GM03348 (cell line): Measurements from ENCODE around the gene EDDM13.
"Not testable (repeated sequence)": the region's sequence is repeated elsewhere in the genome, so short reads cannot be mapped to it uniquely, and the experiment has no call there.

ENCODE experiments used
- DNase-seq: peaks from one replicate; pipeline ENCODE4 v3.0.0; 2012; ENCODE audit warnings: low spot score

The EDDM13 gene, protein sequence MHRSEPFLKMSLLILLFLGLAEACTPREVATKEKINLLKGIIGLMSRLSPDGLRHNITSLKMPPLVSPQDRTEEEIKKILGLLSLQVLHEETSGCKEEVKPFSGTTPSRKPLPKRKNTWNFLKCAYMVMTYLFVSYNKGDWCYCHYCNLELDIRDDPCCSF

DNA sequence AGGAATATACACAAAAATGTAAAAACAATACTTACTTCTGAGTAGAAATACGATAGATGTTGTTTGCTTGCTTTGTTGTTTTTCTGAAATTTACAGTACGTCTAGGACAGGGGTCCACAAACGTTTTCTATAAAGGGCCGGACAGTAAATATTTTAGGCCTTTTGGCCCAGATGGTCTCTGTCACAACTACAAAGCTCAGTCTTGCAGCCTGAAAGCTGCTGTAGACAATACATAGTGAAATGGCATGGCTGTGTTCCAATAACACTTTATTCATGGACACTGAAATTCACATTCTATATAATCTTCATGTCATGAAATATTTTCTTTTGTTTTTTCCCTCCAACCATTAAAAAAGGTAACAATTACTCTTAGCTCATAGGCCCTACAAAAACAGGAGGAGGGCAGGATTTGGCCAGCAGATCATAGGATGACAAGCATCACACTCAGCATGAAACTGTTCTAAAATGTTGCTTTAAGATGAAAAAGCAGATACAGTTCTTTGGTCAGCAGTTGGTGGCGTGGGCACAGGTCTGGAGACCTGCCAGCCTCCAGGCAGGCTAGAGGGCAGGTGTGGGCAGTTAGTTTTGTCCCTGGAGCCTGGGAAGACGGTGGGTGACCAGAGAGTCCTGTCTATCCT lies at the start of gene EDDM13:
Gene EDDM13, plus strand, starts transcription at position 588 of the 638 bp plus-strand sequence. CDS start 87 bp downstream, outside the sequence.
- DNase-seq: no peak

DNA sequence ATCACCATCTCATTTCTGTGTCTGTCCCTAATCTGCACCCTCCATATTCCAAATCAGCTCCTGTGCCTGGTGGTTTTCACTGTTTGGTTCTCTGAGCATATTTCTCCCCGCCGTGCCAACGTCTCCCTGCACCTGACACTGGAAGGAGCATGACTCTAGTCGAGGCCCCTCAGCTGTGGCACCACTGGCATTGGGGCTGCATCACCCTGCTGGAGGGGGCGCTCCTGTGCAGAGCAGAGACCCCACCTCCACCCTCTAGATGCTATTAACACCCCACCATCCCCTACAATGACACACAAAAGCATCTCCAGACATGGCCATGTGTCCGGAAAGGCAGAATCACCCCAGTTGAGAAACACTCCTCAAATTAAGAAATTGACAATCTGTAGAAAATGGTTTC lies 49.6 kb upstream of the EDDM13 start:
- no peak for DNase-seq

DNA sequence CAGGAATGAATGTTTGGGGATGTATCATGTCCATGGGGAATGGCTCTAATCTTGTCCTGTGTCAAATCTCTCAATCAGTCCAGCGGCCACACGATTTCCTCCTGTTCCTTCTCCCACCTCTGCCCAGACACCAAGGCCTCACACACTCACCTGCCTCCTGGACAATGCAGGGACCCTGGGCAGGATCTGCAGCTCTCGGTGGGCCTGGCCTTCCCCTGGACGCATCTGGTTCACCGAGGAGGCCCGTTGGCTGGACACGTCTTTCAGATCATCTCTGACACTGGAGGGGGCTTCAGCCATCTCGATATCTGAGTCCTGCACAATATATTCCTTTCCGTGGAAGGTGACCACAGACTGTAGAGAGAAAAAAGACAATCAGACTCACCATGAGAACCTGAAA lies 49.1 kb upstream of the EDDM13 start:
- no peak for DNase-seq

DNA sequence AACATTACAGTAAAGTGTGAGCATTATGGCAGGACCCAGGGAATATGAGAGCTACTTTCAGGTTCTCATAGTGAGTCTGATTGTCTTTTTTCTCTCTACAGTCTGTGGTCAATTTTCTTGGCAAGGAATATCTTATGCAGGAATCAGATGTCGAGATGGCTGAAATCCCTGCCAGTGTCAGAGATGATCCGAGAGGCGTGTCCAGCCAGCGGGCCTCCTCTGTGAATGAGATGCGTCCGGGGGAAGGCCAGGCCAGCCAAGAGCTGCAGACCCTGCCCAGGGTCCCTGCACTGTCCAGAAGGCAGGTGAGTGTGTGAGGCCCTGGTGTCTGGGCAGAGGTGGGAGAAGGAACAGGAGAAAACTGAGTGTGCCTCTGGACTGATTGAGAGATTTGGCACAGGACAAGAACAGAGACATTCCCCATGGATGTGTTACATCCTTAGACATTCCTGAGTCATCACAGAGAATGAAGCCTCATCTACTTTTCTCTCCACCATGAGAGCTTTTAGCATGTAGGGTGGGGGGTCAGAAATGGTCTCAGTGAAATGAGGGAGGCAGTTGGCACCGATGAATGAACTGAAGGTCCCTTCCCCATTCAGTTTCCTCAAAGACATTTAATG lies 27.3 kb upstream of the EDDM13 start:
- peak; percentile 58 for DNase-seq

DNA sequence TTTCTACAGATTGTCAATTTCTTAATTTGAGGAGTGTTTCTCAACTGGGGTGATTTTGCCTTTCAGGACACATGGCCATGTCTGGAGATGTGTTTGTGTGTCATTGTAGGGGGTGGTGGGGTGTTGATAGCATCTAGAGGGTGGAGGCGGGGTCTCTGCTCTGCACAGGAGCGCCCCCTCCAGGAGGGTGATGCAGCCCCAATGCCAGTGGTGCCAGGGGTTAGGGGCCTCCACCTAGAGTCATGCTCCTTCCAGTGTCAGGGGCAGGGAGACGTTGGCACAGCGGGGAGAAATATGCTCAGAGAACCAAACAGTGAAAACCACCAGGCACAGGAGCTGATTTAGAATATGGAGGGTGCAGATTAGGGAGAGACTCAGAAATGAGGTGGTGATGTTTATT lies 26.8 kb upstream of the EDDM13 start:
- not testable (repeated sequence) for DNase-seq

DNA sequence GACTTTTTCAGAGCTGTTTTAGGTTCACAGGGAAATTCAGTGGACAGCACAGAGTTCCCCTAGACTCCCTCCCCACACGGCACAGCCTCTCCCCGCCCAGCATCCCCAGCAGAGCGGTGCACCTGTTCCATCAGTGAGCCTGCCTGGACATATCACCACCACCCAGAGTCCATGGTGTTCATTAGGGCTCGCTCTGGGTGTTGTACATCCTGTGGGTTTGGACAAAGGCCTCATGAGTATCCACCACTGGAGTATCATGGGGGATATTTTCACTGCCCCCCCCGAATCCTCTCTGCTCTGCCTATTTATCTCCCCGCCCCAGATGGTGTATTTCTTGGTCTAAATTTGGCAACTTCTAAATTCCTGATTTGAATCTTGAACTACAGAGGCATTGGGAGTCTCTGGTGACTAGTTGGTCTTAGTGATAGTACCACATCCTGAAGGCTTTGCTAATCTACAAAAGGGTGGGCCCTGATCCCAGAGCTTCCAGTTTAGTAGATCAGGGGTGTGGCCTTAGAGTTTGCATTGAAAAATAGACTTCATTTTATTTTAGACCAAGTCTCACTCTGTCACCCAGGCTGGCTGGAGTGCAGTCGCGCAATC lies 23.7 kb upstream of the EDDM13 start:
- DNase-seq: not testable (repeated sequence)

DNA sequence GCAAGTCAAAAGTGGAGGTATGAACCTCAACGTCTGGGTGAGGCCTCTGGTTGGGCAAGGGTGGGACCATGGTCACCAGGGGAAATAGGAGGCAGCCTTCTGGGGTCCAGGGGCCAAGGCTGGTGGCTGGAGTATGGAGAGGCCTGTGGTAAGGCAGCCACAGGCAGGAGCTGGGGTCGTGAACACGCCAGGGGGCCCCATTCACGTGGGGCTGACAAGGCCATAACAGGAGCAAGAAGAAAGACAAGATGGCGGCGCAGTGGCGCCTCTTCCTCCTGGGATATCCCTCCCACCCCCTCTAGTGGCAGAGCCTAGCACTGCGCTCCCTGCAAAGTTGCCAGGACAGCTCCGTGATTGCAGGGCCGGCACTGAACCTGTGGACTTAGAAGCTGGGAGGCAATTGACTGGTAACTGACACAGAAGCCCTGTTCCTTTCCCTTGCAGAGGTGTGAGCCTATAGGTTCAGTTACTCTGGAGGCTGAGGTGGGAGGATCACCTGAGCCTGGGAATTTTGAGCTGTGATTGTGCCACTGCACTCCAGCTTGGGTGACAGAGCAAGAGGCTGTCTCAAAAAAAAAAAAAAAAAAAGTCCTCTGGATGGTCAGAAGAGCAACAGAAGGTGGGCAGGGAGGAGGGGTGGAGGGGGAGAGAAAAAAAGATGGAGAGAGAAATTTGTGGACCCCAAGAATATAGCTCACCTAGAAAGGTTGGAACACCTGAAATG lies 19.7 kb upstream of the EDDM13 start:
- peak; percentile 77 for DNase-seq

DNA sequence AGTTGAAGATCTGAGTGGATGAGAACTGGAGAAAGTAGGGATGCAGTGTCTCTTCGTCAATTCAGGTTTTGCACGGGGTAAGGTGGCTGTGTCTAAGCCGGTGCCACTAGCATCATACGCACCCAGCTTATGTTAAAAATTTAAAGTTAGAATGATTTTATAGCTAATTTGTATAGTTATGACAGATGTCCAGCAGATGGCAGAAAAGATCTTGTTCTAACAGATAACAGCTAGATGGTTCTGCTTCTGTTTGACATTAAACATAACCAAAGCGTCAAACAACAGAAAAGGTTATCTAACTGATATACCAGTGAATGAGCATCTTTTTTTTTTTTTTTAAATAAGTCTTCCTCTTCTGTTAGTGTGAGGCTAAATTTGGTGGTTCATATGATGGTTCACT lies 18.8 kb upstream of the EDDM13 start:
- peak; percentile 70 for DNase-seq

DNA sequence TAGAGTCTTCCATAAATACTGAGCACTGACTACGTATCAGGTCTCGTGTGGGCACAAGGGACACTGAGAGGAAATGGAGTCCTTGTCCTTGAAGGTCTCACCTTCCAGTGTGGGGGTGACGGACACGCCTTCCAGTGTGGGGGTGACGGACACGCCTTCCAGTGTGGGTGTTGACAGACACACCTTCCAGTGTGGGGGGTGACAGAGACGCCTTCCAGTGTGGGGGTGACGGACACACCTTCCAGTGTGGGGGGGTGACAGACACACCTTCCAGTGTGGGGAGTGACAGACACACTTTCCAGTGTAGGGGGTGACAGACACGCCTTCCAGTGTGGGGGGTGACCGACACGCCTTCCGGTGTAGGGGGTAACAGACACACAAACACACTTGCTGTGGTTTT lies 14.3 kb upstream of the EDDM13 start:
- DNase-seq: no peak

DNA sequence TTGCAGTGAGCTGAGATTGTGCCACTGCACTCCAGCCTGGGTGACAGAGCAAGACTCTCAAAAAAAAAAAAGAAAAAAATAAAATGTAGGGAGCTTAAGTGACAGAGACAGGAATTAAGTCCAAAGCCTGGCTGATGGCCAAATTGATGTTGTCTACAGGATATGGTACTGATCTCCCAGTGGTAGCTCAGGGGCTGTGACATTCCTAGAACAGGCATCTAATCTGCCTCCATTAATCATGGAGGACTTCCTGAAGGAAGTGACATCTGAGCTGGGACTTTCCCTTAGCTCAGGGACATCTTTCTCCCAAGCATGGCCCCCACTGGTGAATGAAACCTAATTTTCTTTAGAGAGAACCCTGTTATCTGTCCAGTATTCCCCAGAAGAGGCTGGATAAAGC lies 11.4 kb upstream of the EDDM13 start:
- no peak for DNase-seq

DNA sequence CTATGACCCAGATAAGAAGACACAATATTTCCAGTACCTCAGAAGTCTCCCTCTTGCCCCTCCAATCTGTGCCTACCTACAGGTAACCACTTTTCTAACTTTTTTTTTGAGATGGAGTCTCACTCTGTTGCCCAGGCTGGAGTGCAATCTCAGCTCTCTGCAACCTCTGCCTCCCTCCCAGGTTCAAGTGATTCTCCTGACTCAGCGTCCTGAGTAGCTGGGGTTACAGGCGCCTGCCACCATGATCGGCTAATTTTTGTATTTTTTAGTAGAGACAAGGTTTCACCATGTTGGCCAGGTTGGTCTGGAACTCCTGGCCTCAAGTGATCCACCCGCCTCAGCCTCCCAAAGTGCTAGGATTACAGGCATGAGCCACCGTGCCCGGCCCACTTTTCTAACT lies 10.6 kb upstream of the EDDM13 start:
- not testable (repeated sequence) for DNase-seq

DNA sequence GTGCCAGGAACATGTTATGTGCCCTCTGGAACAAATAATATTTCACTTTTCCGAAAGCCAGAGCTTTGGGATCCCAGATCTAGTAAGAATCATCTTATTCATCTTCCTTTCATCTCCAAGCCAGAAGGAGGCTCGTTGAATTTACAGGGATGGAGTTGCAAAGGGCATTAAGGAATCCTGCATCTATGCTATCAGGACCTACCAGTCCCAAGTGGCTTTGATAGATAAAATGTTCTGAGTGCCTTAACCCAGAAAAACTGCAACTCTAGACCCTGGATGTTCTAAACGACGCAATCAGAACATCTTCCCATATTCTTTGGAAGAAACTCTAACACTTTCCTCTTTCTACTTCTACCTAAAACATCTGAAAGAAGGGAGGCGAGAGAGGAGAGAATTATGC lies 9.2 kb upstream of the EDDM13 start:
- DNase-seq: no peak

DNA sequence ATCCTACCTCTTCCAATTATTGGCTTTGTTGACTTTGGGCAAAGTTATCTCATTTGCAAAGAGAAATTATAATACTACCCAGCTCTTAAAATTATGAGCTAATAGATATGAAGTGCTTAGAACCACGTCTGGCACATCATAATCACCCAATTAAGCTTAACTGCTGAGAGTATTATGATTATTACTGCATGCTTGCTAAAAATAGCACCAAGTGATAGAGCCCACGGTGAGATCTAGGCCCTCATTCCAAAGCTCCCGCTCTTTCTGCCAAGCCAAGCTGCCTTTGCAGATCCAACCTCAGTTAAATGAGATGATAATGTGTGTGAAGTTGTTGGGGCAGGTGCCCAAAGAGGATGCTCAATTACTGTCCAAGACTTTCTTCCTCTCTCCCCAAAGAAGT lies 6.5 kb upstream of the EDDM13 start:
- no peak for DNase-seq

DNA sequence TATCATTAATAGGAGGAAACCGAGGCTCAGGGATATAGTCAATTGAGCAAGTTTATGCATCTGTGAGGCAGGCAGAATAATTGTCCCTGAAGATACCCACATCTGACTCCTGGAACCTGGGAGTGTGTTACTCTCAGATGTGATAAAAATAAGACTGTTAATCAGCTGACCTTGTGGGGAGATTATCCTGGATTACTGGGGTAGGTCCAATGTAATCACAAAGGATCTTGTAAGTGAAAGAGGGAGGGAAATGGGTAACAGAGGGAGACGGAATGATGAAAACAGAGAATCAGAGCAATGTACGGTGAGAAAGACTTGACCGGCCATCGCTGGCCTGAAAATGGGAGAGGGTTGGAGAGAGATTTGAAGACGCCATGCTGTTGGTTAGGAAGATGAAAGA lies 3.2 kb upstream of the EDDM13 start:
- no peak for DNase-seq

DNA sequence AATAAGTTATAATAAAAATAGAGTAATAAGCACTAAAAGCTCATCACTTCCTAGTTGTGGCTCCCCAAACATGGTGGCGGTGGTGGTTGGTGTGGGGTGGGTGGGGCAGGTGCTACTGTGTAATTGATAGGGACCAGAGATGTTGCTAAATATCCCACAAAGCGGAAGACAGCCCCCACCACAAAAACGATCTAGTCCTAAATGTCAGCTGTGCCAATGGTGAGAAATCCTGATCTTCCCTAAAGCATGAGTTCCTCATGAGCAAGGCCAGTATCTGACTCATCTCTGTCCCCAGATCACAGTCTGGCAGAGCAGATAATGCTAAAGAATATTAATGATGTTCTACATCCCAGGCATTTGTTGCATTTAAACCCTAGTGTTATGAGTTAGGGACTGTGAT lies 1.9 kb upstream of the EDDM13 start:
- no peak for DNase-seq

DNA sequence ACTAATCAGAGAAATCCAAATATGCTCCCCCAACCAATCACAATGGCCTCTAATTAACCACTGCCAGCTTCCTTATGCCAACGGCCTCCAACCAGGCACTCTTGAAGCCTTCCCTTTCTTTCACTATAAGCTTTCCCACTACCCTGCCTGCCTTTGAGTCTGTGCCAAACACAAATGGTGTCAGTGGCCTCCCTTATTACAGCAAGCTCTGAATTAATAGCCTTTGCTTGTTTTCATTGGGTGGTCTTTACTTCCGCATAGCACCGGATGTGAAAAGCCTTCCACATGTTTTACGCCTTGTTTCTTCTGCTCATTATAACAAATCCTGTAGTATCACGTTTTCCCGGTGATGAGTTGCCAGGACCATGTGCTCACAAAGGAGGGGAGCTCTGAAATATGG lies 1.4 kb upstream of the EDDM13 start:
- no peak for DNase-seq

DNA sequence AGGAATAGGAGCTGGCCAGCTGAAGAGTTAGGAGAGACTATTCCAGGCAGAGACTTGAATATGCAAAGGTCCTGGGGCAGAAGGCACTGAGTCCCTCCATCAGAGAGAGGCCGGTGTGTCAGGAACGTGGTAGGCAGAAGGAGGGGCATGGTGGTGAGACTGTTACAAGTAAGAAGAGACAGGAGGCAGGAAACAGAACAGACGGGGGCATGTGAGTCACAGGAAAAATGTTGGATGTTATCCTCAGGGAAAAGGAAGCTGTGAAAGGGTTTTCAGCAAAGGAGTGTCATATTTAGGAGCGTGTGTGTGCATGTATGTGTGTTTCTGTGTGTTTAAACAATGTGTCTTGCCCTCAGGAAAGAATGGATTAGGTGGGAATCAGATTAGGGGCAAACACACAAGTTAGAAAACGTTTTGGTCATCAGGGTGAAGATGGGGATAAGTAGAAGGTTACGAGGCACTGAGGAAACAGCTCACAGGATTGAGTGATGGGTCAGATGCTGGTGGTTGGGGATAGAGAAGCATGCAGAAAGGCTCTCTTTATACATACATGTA lies 1.1 kb downstream of the EDDM13 start:
- peak; percentile 16 for DNase-seq

DNA sequence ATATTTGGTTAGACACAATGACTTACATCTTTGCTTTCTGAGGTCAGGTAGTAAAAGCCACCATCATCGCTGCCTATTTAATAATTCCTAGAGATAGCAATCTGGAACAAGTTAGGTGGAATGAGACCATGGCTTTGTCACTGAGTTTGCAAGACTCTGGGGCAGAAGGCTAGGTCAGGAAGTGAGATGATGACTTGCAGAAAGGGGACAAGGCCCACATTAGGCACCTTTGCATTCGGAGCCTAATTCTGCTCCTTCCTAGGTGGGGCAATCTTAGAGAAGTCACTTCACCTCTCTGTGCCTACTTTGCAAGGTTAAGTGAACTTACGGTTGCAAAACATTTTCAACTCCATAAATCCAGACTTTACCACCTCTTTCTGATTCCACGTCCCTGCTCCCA lies 10.3 kb downstream of the EDDM13 start:
- no peak for DNase-seq

DNA sequence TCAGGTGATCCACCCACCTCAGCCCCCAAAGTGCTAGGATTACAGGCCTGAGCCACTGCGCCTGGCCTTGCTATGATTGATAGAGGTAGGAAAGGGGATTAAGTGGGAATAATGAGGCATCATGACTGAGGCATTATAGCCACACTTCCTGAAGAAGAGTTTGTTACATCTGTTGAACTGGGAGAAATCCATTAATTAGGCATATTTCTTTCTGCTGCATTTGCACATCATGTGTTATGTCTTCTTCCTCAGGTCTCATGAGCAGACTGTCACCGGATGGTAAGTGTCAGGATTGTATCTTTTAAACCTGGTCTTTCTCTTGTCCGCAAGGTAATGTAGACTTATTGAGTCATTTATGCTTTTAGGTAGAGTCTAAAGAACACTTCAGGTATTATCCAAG lies 12.2 kb downstream of the EDDM13 start:
- no peak for DNase-seq

DNA sequence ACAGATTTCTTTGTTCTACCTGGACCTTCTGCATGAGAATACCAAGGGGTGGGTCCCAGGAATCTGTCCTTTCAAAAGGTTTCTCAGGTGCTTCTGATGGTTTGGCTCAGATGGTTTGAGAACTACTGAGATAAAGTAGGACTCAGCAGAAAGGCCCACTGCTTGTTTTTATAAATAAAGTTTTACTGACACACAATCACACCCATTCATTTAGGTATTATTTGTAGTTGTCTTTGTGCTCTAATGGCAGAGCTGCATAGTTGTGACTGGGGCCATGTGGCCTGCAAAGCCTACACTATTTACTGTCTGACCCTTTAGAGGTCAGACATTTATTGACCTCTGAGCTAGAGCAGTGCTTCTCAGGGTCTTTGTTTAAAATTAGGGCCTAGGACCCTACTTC lies 17.6 kb downstream of the EDDM13 start:
- DNase-seq: no peak

DNA sequence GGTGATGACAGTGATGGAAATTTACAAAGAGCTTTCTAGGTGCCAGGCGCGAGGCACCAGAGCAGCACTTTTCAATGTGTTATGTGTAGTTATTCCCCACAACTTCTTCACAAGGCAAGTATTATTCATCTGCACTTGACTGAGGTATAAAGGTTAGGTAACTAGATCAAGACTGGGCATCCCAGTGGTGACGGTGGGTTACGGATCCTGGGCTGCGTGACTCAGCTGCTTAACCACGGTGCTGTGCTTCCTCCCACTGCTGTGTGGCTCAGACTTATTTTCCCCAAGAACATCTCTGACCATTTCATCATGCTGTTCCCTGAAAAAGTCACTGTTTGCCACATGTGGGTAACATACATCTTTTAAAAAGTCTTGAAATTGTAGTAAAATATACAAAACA lies 19.3 kb downstream of the EDDM13 start:
- DNase-seq: no peak

DNA sequence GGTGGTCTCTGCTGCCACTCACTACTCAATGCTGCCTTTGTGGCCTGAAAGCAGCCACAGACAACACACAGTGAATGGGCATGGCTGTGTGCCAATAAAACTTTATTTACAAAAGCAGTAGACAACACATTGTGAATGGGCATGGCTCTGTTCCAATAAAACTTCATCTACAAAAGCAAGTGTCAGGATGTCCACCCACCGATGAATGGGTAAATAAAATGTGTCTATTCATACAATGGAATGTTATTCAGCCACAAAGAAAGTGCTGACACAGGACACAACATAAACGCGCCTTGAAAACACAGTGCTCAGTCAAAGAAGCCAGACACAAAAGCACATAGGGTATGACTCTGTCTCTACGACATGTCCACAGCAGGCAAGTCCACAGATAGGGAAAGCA lies 22.0 kb downstream of the EDDM13 start:
- no peak for DNase-seq
